GM12801 (cell line): ENCODE results near the gene RAB11FIP3.
A peak's percentile ranks its signal among the peaks of the same experiment; 100 is the strongest.

ENCODE experiments used
- CTCF ChIP-seq: IDR thresholded peaks from one replicate; pipeline ENCODE4 v1.5.1; 2011; ENCODE audit warnings: control low read depth; ENCODE audit not compliant: insufficient read length; ENCODE audit errors: extremely low read depth

RAB11FIP3 gene

GRCh38 chr16:389352-389751 is 36.1 kb upstream of the RAB11FIP3 start:
- no peak for TF ChIP-seq CTCF

GRCh38 chr16:391885-392335 is 33.5 kb upstream of the RAB11FIP3 start:
- TF ChIP-seq CTCF = peak; percentile 9

GRCh38 chr16:392450-393030 is 32.9 kb upstream of the RAB11FIP3 start:
- no peak for TF ChIP-seq CTCF

GRCh38 chr16:396199-396598 is 29.2 kb upstream of the RAB11FIP3 start:
- no peak for TF ChIP-seq CTCF

- TF ChIP-seq CTCF = no peak
These were observed 28.8 kb upstream of the RAB11FIP3 start for GRCh38 chr16:396605-397004.

GRCh38 chr16:397135-397661 is 28.3 kb upstream of the RAB11FIP3 start, which contains the start of gene NME4:
Gene NME4, plus strand, starts transcription at chr16:397199. Its CDS starts 24 bp downstream, at chr16:397223.
- no peak for TF ChIP-seq CTCF

- no peak for TF ChIP-seq CTCF
These were observed 27.6 kb upstream of the RAB11FIP3 start for GRCh38 chr16:397736-398332.
